ENCODE results near the gene ADAM33. TPM values are rescaled to one million over a fixed set of nuclear protein-coding genes. Genes with fewer than 3 reads are reported as not detected.

The ADAM33 gene
- total RNA-seq, 2 experiments from 2014 or later = not detected

- DNase-seq = no peak
- no peaks in the 10 kb centered on the region for H3K36me3 ChIP-seq (ENCODE audit: insufficient read depth, low read length)
- Mint-ChIP-seq H3K27ac (no peak overlapping the region), H3K27me3 (peaks cover 16% of the 10 kb centered on the region), H3K4me1 (ENCODE audit: low read depth) (no peaks in the 10 kb centered on the region), H3K36me3 (ENCODE audit: low read depth) (no peaks in the 10 kb centered on the region), H3K9me3 (no peaks in the 10 kb centered on the region), H3K4me3 (no peak overlapping the region)
- no peaks in the 10 kb centered on the region for H3K9me3 ChIP-seq (ENCODE audit: control insufficient read depth in 1 of 2, insufficient read depth in 1 of 2, low read length in 2 of 2)
- no peak for ATAC-seq (ENCODE audit: poor library complexity)
- CTCF ChIA-PET = no interaction called here
- no peak overlapping the region for H3K4me3 ChIP-seq (ENCODE audit: low read length)
- no peak overlapping the region for H3K27ac ChIP-seq (ENCODE audit: low read depth in 1 of 2, low read length in 2 of 2)
- no peak for TF ChIP-seq CTCF (IDR thresholded peaks at IDR 0.05)
- POLR2A ChIA-PET = no interaction called here
- H3K27me3 ChIP-seq (ENCODE audit: control insufficient read depth in 1 of 2, insufficient read depth in 2 of 2, low read length in 2 of 2) = peaks cover 0 to 4% of the 10 kb centered on the region in 2 experiments
- intact Hi-C loops (cut with DNase I, micrococcal nuclease) = no loop called here
- no peaks in the 10 kb centered on the region for H3K4me1 ChIP-seq (ENCODE audit: insufficient read depth, low read length)
Measured at GRCh38 chr20:3690413-3690812, 8.6 kb upstream of the ADAM33 start.

GRCh38 chr20:3689978-3690377 is 8.2 kb upstream of the ADAM33 start:
- intact Hi-C loops (cut with DNase I, micrococcal nuclease) = no loop called here
- no peak for TF ChIP-seq CTCF (IDR thresholded peaks at IDR 0.05)
- no peaks in the 10 kb centered on the region for H3K36me3 Mint-ChIP-seq (ENCODE audit: low read depth)
- H3K4me3 ChIP-seq (ENCODE audit: low read length) = no peak overlapping the region
- H3K9me3 ChIP-seq (ENCODE audit: control insufficient read depth in 1 of 2, insufficient read depth in 1 of 2, low read length in 2 of 2) = no peaks in the 10 kb centered on the region
- no peaks in the 10 kb centered on the region for H3K4me1 Mint-ChIP-seq (ENCODE audit: low read depth)
- H3K27me3 Mint-ChIP-seq = peaks cover 18% of the 10 kb centered on the region
- peaks cover 0 to 4% of the 10 kb centered on the region in 2 experiments for H3K27me3 ChIP-seq (ENCODE audit: control insufficient read depth in 1 of 2, insufficient read depth in 2 of 2, low read length in 2 of 2)
- no peak overlapping the region for H3K27ac ChIP-seq (ENCODE audit: low read depth in 1 of 2, low read length in 2 of 2)
- H3K4me3 Mint-ChIP-seq = no peak overlapping the region
- ChIA-PET POLR2A (no interaction called here), CTCF (no interaction called here)
- DNase-seq (no peak), ATAC-seq (ENCODE audit: poor library complexity) (no peak)
- no peaks in the 10 kb centered on the region for H3K36me3 ChIP-seq (ENCODE audit: insufficient read depth, low read length)
- H3K4me1 ChIP-seq (ENCODE audit: insufficient read depth, low read length) = no peaks in the 10 kb centered on the region
- H3K9me3 Mint-ChIP-seq = no peaks in the 10 kb centered on the region
- no peak overlapping the region for H3K27ac Mint-ChIP-seq

GRCh38 chr20:3687655-3688054 is 5.8 kb upstream of the ADAM33 start:
- H3K27me3 Mint-ChIP-seq = peaks cover 37% of the 10 kb centered on the region
- Histone ChIP-seq H3K27ac (ENCODE audit: low read depth in 1 of 2, low read length in 2 of 2) (no peak overlapping the region), H3K4me1 (ENCODE audit: insufficient read depth, low read length) (no peaks in the 10 kb centered on the region), H3K36me3 (ENCODE audit: insufficient read depth, low read length) (no peaks in the 10 kb centered on the region), H3K9me3 (ENCODE audit: control insufficient read depth in 1 of 2, insufficient read depth in 1 of 2, low read length in 2 of 2) (no peaks in the 10 kb centered on the region), H3K27me3 (ENCODE audit: control insufficient read depth in 1 of 2, insufficient read depth in 2 of 2, low read length in 2 of 2) (peaks cover 7 to 8% of the 10 kb centered on the region in 2 experiments), H3K4me3 (ENCODE audit: low read length) (no peak overlapping the region)
- ChIA-PET POLR2A (no interaction called here), CTCF (no interaction called here)
- H3K27ac Mint-ChIP-seq = no peak overlapping the region
- no peak for TF ChIP-seq CTCF (IDR thresholded peaks at IDR 0.05)
- no peaks in the 10 kb centered on the region for H3K4me1 Mint-ChIP-seq (ENCODE audit: low read depth)
- DNase-seq = no peak
- no peaks in the 10 kb centered on the region for H3K9me3 Mint-ChIP-seq
- H3K36me3 Mint-ChIP-seq (ENCODE audit: low read depth) = no peaks in the 10 kb centered on the region
- intact Hi-C loops (cut with DNase I, micrococcal nuclease) = no loop called here
- H3K4me3 Mint-ChIP-seq = no peak overlapping the region
- no peak for ATAC-seq (ENCODE audit: poor library complexity)
